ENCODE data around the gene KYNU.
A peak's percentile ranks its signal among the peaks of the same experiment; 100 is the strongest.

Gene KYNU

DNA sequence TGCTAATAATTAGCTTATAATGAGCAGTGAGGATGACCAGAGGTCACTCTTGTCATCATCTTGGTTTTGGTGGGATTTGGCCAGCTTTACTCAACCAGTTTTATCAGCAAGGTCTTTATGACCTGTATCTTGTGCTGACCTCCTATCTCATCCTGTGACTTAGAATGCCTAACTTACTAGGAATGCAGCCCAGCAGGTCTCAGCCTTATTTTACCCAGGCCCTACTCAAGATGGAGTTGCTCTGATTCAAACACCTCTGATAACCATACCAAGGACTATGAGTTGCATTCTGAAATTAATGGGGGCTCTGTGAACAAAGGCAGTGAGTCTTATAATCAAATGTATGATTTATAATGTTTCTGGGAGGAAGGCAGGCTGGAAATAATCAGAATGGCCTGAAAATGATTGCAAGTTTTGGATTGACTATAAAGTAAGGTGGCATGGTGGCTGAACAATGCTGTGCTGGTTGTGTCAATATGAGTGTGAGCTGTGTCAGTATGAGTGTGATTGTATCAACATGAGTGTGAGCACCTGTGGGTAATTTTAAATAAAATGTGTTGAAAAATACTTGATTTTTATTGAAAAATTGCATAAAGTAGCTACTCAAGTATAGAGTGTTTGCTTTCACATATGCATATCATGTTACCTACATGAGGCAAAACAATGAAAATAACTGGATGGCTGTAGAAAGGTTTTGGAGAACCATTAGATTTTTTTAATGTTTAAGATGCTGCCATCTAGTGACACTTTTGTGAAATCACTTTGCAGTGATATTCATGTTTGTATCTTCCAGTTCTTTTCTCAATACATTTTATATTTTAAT, 103.0 kb downstream of the KYNU start:
- DNase-seq = peak in 1 of 2 experiments; percentile 31

DNA sequence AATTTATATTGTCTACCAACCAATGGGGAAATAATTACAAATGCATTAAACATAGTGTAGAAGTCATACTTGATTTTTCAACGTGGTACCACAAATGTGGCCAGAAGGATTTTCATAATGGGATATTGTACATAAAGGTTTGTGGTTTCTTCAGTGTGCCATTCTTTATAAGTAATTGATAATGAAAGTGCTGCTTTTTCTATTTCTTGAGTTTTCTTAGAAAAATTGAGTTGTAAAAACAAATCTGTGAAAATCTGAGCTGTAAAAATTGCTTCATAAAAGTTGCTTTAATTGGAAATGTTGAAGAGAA, 103.6 kb downstream of the KYNU start:
- DNase-seq = no peak
- no peak for TF ChIP-seq POLR2A (IDR thresholded peaks at IDR 0.05; ENCODE audit: low read length)
- no peak for TF ChIP-seq GATA1 (IDR thresholded peaks at IDR 0.05; ENCODE audit: low read depth, low read length)

More for the DNA sequence above, 103.0 kb downstream of the KYNU start:
- TF ChIP-seq POLR2A (IDR thresholded peaks at IDR 0.05; ENCODE audit: low read length) (no peak), GATA1 (IDR thresholded peaks at IDR 0.05; ENCODE audit: low read depth, low read length) (no peak)

DNA sequence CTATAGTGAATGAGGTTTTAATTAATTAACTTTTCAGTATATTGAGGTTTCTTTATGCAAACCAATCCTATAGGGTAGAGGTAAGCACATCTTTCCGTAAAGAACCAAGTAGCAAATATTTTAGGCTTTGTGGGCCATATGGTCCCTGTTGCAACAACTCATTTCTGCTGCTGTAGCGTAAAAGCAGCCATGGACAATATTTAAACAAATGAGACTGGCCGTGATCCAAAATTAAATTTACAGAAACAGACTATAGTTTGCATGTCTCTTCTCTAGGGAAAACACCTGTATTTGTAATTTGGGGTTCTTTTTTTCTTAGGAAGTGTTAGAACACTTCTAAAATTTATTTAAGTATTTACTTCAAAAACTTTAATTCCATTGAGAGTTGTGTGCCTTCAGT, 104.3 kb downstream of the KYNU start:
- TF ChIP-seq GATA1 (IDR thresholded peaks at IDR 0.05; ENCODE audit: low read depth, low read length) = no peak
- TF ChIP-seq POLR2A (IDR thresholded peaks at IDR 0.05; ENCODE audit: low read length) = no peak
- DNase-seq = no peak

DNA sequence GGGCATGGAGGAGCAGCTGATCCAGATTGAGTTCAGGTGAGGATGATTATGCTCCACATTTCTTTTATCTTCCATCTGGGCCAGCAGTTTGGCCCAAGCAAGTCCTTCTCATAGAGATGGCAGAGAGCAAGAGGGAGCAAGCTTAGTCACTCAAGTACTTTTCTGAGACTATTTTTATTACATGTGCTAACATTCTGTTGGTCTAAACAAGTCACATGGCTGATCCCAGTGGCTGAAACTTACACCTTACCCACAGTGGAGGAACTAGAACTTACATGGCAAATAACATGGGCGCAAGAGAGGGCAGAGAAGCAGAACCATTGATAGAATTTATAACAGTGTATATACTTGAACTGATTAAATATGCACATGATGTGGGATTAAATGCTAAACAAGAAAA, 105.7 kb downstream of the KYNU start:
- DNase-seq = no peak
- no peak for TF ChIP-seq POLR2A (IDR thresholded peaks at IDR 0.05; ENCODE audit: low read length)
- TF ChIP-seq GATA1 (IDR thresholded peaks at IDR 0.05; ENCODE audit: low read depth, low read length) = no peak

DNA sequence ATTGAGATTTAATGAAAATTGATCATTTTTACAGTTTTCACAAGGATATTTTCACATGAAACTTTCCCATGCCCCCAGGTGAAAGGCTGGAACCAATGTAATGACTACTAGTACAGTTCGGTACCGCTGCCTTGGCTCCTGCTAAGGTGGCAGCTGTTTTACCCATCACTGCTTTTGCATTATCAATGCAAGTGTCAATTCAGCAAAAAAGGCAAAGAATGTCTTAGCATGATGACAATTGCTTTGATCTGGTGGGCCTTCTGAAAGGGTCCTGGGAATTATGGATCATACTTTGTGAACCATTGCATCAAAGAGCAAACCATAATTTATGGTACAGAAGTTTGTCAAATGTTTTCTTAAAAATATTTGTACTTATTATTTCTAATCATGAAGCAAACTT, 107.2 kb downstream of the KYNU start:
- no peak for DNase-seq
- TF ChIP-seq POLR2A (IDR thresholded peaks at IDR 0.05; ENCODE audit: low read length) (no peak), GATA1 (IDR thresholded peaks at IDR 0.05; ENCODE audit: low read depth, low read length) (no peak)

DNA sequence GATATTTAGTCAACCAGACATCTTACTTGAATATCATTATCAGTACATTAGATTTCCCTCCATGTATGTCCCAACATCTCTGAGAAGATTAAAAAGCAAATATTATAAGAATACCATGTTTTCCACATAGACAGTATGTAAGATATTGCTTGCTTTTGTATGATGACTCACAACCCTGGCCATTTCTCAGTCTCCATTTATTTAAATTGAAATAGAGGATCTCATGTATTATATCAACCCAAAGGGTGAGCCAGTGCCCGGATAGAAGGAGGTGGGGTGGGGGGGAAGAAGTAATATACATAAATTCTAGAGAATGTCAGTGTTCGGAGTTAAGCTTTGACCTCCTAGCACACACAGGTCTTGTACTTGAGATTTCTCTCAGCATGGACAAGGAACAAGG, 109.6 kb downstream of the KYNU start:
- no peak for TF ChIP-seq GATA1 (IDR thresholded peaks at IDR 0.05; ENCODE audit: low read depth, low read length)
- no peak for TF ChIP-seq POLR2A (IDR thresholded peaks at IDR 0.05; ENCODE audit: low read length)
- no peak for DNase-seq

DNA sequence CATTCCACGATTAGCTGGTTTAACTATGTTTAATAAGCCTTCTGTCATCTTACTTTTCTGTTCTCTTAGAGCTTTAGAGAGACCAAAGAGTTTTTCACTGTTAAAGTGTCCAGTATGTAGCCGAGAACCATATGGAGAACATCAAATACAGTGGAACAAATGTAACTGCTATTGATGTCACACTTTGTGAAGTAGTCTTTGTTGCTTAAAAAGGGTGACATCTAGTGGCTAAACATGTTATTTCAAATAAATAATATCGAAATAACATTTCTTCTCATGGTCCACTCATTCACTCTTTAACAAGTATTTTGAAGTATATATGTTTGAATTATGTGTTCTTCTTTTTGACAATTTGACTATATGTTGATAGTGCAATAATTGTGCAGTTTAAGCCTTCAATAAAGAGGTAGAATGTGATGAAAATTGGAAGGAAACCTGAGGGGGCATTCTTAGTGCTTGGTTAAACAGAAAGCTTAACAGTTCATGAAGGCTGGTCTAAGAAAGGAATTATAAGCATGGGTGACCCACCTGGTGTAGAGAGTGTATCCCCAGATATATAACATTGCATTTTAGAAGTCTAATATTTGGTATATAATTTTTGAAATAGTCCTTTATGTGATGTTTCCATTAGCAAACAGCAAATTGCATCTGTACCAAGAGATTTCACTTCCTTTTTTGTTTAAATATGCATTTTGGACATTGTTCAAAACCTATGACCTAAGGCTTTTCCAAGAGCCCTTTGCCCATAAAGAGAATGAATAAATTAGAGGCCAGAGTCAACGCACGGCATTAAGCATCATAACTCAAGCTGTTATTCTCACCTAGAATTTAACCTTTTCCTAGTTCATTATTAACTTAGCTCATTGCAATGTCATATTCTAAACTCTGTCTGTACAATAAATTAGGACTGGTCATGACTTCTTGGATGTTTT, 112.1 kb downstream of the KYNU start:
- DNase-seq = peak; percentile 23 to 43
- TF ChIP-seq POLR2A (IDR thresholded peaks at IDR 0.05; ENCODE audit: low read length) = no peak

DNA sequence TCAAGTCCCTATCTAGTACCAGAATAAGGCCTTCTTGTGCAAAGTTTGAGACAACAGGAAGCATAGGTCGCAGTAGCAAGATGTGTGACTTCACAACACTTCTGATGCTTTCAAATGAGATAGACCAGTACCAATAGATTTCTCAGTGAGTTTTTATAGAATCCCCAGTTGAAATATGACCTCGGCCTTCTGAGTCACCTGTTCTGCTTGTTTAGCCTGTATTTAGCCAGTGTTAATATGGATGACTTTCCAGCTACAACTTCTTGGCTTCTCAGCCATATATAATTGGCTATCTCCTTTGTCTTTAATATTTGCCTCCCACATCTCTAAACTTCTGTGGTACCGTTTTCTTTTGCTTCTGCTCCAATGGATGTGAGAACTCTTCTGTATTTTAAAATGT, 113.8 kb downstream of the KYNU start:
- DNase-seq = no peak
- TF ChIP-seq GATA1 (IDR thresholded peaks at IDR 0.05; ENCODE audit: low read depth, low read length) (no peak), POLR2A (IDR thresholded peaks at IDR 0.05; ENCODE audit: low read length) (no peak)

DNA sequence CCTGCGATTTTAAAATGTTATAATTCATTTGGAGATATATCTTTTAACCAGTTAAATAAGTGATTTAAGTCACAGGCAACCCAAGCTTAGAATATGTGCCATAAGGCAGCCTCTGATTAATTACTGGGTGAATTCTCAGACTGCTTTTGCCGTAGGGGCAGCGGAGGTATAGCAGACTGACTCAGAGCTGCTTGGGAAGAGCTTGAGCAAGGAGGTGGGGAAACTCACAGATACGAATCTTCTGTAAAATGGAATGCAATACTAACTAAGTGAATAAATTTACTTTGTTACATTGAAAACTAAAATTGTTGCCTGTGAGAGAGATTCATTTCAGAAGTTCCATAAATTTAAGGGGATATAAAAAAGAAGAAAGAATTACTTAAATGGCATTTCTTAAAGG, 115.4 kb downstream of the KYNU start:
- no peak for TF ChIP-seq POLR2A (IDR thresholded peaks at IDR 0.05; ENCODE audit: low read length)
- no peak for DNase-seq

DNA sequence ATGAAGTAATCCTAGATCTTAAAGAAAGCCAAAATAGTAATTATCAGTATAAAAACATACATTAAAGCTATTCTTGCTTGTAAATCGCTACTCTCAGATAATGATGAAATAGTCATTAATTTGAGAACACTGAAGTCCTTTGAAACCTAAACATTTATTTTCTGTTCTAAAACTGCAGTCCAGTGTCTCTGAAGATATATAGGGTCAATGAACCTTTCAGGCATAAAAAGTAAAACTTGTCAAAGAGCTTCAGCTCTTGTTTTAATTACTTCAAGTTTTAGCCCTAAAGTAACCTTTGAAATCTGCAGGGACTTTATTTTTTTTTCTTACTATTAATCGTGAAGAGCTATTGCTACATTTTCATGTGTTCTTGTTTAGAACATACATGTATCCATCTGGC, 116.3 kb downstream of the KYNU start:
- DNase-seq = no peak
- TF ChIP-seq GATA1 (IDR thresholded peaks at IDR 0.05; ENCODE audit: low read depth, low read length) (no peak), POLR2A (IDR thresholded peaks at IDR 0.05; ENCODE audit: low read length) (no peak)

DNA sequence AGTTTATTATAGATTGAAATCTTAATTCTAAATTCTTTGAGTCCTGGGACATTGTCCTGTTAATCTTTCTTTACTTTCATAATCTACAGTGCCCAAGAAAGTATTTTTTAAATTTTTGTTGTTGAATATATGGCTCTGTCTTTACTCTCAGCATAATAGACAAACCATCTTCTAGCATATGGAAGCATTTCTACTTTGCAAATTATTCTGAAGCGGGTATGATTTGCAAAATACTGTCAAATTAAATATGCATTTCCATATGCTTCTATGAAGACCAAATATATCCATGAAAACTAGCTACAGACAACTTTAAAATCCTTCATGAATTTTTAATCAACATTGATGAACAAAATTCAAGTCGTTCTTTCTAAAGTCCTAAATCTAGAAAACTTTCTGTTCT, 117.2 kb downstream of the KYNU start:
- no peak for DNase-seq
- TF ChIP-seq POLR2A (IDR thresholded peaks at IDR 0.05; ENCODE audit: low read length) (no peak), GATA1 (IDR thresholded peaks at IDR 0.05; ENCODE audit: low read depth, low read length) (no peak)

DNA sequence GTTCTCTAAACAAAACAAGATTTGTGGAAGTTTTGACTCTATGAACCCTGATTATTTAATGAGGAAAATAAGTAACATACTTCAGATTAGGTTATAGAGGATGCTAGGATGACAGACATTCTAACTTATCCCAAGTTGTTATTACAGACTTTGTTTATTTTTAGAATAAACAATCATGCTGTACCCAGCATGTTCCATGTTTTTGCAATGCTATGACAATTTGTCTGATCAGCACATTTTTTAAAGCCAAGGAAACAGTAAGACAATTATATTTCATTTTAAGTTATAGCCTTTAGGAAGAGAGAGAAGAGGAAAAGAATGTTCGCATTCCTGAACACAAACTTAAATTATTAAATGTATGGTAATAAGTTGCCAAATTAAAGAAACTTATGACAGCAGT, 119.8 kb downstream of the KYNU start:
- no peak for DNase-seq
- TF ChIP-seq GATA1 (IDR thresholded peaks at IDR 0.05; ENCODE audit: low read depth, low read length) = no peak
- no peak for TF ChIP-seq POLR2A (IDR thresholded peaks at IDR 0.05; ENCODE audit: low read length)

DNA sequence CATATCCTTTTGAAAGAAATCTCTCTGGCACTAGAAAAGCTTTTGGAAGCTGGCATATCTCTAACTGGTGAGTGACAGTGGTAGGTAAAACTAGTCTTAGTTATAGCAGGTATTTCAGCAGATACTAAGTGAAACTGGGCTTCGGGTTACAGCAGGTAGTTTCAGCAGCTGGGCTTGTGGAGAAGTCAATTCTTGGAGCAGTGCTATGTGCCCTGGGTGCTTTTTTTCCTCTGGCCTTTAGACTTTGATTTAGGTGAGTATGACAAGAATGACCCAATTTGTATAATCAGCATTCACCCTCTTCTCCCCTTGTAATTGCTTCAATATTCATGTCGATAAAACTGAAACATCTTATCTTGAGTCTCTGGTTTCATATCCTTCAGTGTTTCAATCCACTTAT, 123.1 kb downstream of the KYNU start:
- TF ChIP-seq GATA1 (IDR thresholded peaks at IDR 0.05; ENCODE audit: low read depth, low read length) (no peak), POLR2A (IDR thresholded peaks at IDR 0.05; ENCODE audit: low read length) (no peak)
- no peak for DNase-seq

DNA sequence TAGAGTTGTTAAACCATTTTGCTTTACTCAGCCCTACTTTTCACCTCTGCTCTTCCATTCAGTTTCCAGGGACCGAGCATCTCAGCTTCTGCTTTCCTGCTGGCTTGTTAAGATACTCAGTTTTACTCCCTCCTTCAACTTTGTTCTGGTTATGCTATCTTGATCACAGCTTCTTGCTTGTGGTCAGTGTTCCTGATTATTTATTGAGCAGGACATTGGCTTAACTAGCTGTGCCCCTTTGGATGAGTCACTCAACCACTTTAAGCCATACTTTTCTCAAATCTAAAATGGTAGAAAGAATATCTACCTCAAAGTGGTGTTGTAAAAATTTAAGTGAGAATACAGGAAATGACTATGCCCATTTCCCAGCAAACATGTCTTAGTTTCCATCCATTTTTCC, 124.0 kb downstream of the KYNU start:
- TF ChIP-seq GATA1 (IDR thresholded peaks at IDR 0.05; ENCODE audit: low read depth, low read length) (no peak), POLR2A (IDR thresholded peaks at IDR 0.05; ENCODE audit: low read length) (no peak)
- no peak for DNase-seq

DNA sequence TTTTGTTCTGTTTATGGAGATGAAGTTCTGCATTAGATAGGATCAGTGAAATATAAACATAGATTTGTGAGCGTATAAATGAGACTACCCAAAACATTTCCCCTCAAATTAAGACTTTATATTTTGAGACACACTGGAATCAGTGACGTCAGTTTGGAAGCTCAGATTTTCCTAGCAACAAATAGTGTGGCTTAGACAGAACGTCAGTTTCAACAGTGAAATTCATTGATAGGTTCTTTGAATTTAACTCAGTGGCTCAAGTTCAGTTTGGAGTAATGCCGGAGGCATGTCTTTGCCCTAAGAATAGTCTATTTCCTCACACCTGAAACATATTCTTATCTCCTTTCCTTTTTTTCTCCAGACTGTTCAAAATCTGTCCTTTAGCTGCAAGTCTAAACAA, 138.2 kb downstream of the KYNU start:
- TF ChIP-seq GATA1 (IDR thresholded peaks at IDR 0.05; ENCODE audit: low read depth, low read length) (no peak), POLR2A (IDR thresholded peaks at IDR 0.05; ENCODE audit: low read length) (no peak)
- DNase-seq = no peak
